ENCODE results near the gene LRRIQ1. TPM values are rescaled to one million over a fixed set of nuclear protein-coding genes. Genes with fewer than 3 reads are reported as not detected.

Gene LRRIQ1
- total RNA-seq, 2 donors from 2014 or later: not detected

GRCh38 chr12:85017133-85017532, 19.0 kb upstream of the LRRIQ1 start:
- Mint-ChIP-seq H3K36me3 (ENCODE audit: low read depth) (no peaks in the 10 kb centered on the region), H3K27me3 (no peaks in the 10 kb centered on the region), H3K27ac (no peak overlapping the region), H3K4me3 (no peak overlapping the region), H3K4me1 (no peaks in the 10 kb centered on the region)
- DNase-seq (no peak), ATAC-seq (no peak)
- H3K9me3 ChIP-seq (ENCODE audit: control insufficient read depth, low read length, poor library complexity, severe bottlenecking): no peaks in the 10 kb centered on the region

DNA sequence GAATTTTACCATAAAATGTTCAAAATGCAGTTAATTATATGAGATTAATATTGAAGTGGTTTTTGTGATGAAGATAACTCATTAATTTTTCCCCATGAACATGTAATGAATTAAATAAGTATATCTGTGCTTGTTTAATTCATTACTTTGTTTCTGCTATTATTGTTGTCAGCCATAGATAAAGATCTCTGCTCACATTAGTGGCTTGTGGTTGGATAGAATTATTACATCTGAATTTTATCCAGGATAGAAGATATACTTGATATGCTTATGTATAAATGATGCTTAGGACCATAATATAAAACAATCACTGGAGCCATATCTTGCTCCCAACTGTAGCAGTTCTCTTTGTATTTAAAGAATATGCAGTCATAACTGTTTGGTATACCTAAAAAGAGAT, 18.5 kb upstream of the LRRIQ1 start:
- no peaks in the 10 kb centered on the region for H3K9me3 ChIP-seq (ENCODE audit: control insufficient read depth, low read length, poor library complexity, severe bottlenecking)
- Mint-ChIP-seq H3K36me3 (ENCODE audit: low read depth) (no peaks in the 10 kb centered on the region), H3K4me1 (no peaks in the 10 kb centered on the region), H3K27ac (no peak overlapping the region), H3K27me3 (no peaks in the 10 kb centered on the region), H3K4me3 (no peak overlapping the region)
- no peak for DNase-seq
- no peak for ATAC-seq

GRCh38 chr12:85018098-85018497, 18.1 kb upstream of the LRRIQ1 start:
- ATAC-seq (no peak), DNase-seq (no peak)
- Mint-ChIP-seq H3K4me3 (no peak overlapping the region), H3K36me3 (ENCODE audit: low read depth) (no peaks in the 10 kb centered on the region), H3K27me3 (no peaks in the 10 kb centered on the region), H3K4me1 (no peaks in the 10 kb centered on the region), H3K27ac (no peak overlapping the region)
- no peaks in the 10 kb centered on the region for H3K9me3 ChIP-seq (ENCODE audit: control insufficient read depth, low read length, poor library complexity, severe bottlenecking)

GRCh38 chr12:85029456-85029855, 6.7 kb upstream of the LRRIQ1 start:
- no peak overlapping the region for H3K4me3 Mint-ChIP-seq
- no peak for ATAC-seq
- H3K9me3 ChIP-seq (ENCODE audit: control insufficient read depth, low read length, poor library complexity, severe bottlenecking): no peaks in the 10 kb centered on the region
- no peak overlapping the region for H3K27ac Mint-ChIP-seq
- H3K4me1 Mint-ChIP-seq: no peaks in the 10 kb centered on the region
- H3K36me3 Mint-ChIP-seq (ENCODE audit: low read depth): no peaks in the 10 kb centered on the region
- no peak for DNase-seq
- peaks cover 16% of the 10 kb centered on the region for H3K27me3 Mint-ChIP-seq

GRCh38 chr12:85036733-85037132, 582 bp downstream of the LRRIQ1 start:
- ATAC-seq: peak; percentile 58

DNA sequence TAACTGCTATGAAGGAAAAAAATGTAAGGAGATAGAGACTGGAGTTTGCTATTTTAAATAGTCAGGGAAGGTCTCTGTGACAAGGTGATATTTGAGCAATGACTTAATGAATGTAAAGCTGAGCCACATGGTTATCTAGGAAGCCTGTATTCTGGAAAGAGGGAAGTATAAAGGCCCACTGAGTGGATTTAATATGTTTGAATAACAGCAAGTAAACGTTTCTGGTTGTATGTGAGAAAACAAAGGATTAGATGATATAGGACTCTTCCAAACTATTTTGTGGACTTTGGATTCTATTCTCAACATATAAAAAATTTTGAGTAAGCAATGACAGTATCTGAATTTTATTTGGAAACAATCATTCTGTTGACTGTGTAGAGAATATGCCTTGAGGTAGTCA, 5.2 kb downstream of the LRRIQ1 start:
- Mint-ChIP-seq H3K4me1 (peaks cover 3% of the 10 kb centered on the region), H3K27me3 (no peaks in the 10 kb centered on the region), H3K27ac (no peak overlapping the region), H3K36me3 (ENCODE audit: low read depth) (no peaks in the 10 kb centered on the region), H3K4me3 (no peak overlapping the region)
- ATAC-seq (no peak), DNase-seq (no peak)
- H3K9me3 ChIP-seq (ENCODE audit: control insufficient read depth, low read length, poor library complexity, severe bottlenecking): no peaks in the 10 kb centered on the region

More at GRCh38 chr12:85036733-85037132, 582 bp downstream of the LRRIQ1 start:
- H3K27me3 Mint-ChIP-seq: peaks cover 8% of the 10 kb centered on the region
- DNase-seq: no peak
- H3K36me3 Mint-ChIP-seq (ENCODE audit: low read depth): no peaks in the 10 kb centered on the region
- H3K27ac Mint-ChIP-seq: no peak overlapping the region
- H3K4me1 Mint-ChIP-seq: peaks cover 5% of the 10 kb centered on the region
- peak overlapping the region; percentile 77 for H3K4me3 Mint-ChIP-seq
- H3K9me3 ChIP-seq (ENCODE audit: control insufficient read depth, low read length, poor library complexity, severe bottlenecking): no peaks in the 10 kb centered on the region

- no peaks in the 10 kb centered on the region for H3K36me3 Mint-ChIP-seq (ENCODE audit: low read depth)
- DNase-seq (no peak), ATAC-seq (no peak)
- no peaks in the 10 kb centered on the region for H3K27me3 Mint-ChIP-seq
- no peaks in the 10 kb centered on the region for H3K9me3 ChIP-seq (ENCODE audit: control insufficient read depth, low read length, poor library complexity, severe bottlenecking)
- H3K27ac Mint-ChIP-seq: no peak overlapping the region
- H3K4me1 Mint-ChIP-seq: no peaks in the 10 kb centered on the region
- no peak overlapping the region for H3K4me3 Mint-ChIP-seq
Observed at GRCh38 chr12:85043829-85044228, 7.7 kb downstream of the LRRIQ1 start.

DNA sequence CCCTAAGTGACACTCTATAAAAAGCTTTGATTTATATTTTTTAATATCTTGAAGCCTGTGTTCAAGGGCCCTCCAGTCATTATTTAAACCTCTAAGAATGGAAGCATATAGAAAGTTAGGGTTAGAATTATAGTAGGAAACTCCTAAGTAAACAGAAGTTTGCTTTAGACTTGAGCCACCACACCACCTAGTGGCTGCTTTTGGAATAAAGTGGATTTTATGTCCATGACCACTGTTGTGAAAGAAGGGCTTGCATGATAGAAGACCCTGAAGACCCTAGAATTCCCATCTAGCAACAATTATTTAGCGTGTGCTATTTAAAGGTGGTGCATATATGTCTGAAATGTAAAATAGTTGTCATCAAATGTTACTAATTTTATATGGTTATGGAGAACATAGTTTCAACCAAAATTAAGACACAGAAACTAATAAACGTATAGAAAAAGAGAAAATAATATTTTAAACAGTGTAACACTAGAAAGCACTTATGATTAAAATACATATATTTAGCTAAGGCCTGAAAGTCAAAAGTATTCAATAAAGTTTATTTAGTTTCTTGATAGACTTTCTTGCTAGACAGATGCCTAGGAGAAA, 21.3 kb downstream of the LRRIQ1 start:
- ATAC-seq (no peak), DNase-seq (no peak)
- no peaks in the 10 kb centered on the region for H3K4me1 Mint-ChIP-seq

DNA sequence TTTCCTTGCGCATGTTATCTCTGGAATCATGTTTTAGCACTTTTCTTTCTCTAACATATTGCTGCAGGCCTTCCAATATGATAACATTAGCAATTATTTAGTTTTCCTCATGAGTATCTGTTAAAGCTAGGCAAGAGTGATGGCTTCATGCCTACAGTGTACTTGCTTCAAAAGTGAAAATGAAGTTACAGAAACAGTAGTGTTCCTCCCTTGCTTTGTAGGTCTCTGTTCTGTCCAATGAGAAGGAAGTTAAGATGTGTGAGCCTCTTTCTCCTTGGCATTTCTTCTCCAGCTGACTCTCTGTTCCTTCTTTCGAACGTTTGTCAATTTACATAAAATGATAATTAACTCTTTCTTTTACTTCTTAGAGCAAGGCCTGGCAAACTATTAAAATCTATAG, 22.2 kb downstream of the LRRIQ1 start:
- Mint-ChIP-seq H3K4me1 (no peaks in the 10 kb centered on the region), H3K27ac (no peak overlapping the region), H3K36me3 (ENCODE audit: low read depth) (no peaks in the 10 kb centered on the region), H3K4me3 (no peak overlapping the region), H3K27me3 (peaks cover 4% of the 10 kb centered on the region)
- H3K9me3 ChIP-seq (ENCODE audit: control insufficient read depth, low read length, poor library complexity, severe bottlenecking): no peaks in the 10 kb centered on the region
- DNase-seq (no peak), ATAC-seq (no peak)

More for the DNA sequence above, 21.3 kb downstream of the LRRIQ1 start:
- Mint-ChIP-seq H3K4me3 (no peak overlapping the region), H3K36me3 (ENCODE audit: low read depth) (no peaks in the 10 kb centered on the region), H3K27me3 (peaks cover 4% of the 10 kb centered on the region), H3K27ac (no peak overlapping the region)
- no peaks in the 10 kb centered on the region for H3K9me3 ChIP-seq (ENCODE audit: control insufficient read depth, low read length, poor library complexity, severe bottlenecking)

DNA sequence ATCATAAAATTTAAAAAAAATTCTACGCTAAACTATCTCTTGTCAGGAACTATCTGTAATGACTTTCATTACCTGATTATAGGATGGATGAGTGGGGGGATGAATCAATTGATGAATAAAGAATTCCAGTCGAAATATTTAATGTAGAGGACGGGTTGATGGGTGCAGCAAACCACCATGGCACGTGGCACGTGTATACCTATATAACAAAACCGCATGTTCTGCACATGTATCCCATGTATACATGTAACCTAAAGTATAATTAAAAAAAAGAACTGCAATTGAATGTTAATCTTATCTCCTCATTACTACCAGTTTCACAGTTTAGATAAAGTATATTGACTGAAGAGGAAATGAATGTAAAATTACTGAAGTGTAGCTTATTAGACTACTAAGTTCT, 23.4 kb downstream of the LRRIQ1 start:
- DNase-seq (no peak), ATAC-seq (no peak)
- H3K36me3 Mint-ChIP-seq (ENCODE audit: low read depth): no peaks in the 10 kb centered on the region

DNA sequence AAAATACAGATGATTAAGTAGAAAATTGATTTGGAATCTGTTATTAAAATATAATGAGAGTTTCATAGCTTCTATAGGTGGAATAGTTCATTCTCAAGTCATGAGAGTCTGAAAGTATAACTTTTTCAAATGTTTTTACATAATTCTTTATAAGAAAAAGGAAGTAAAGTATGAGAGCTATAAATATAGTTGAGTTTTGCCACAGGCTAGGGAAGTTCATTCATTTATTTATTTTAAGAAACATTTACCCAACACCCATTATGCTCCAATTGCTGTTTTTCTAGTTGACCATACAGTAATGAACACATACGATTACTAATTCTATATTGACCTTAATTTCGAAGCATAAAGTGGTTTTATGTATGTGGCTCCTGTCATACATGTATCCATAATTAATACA, 24.8 kb downstream of the LRRIQ1 start:
- H3K4me1 Mint-ChIP-seq: no peaks in the 10 kb centered on the region
- DNase-seq (no peak), ATAC-seq (no peak)
- H3K4me3 Mint-ChIP-seq: no peak overlapping the region
- no peaks in the 10 kb centered on the region for H3K36me3 Mint-ChIP-seq (ENCODE audit: low read depth)
- H3K9me3 ChIP-seq (ENCODE audit: control insufficient read depth, low read length, poor library complexity, severe bottlenecking): no peaks in the 10 kb centered on the region
- peaks cover 4% of the 10 kb centered on the region for H3K27me3 Mint-ChIP-seq
- no peak overlapping the region for H3K27ac Mint-ChIP-seq

More for the DNA sequence above, 23.4 kb downstream of the LRRIQ1 start:
- H3K4me1 Mint-ChIP-seq: no peaks in the 10 kb centered on the region
- peaks cover 4% of the 10 kb centered on the region for H3K27me3 Mint-ChIP-seq
- H3K27ac Mint-ChIP-seq: no peak overlapping the region
- H3K9me3 ChIP-seq (ENCODE audit: control insufficient read depth, low read length, poor library complexity, severe bottlenecking): no peaks in the 10 kb centered on the region
- no peak overlapping the region for H3K4me3 Mint-ChIP-seq

- Mint-ChIP-seq H3K4me3 (no peak overlapping the region), H3K27ac (no peak overlapping the region), H3K27me3 (no peaks in the 10 kb centered on the region), H3K4me1 (no peaks in the 10 kb centered on the region), H3K36me3 (ENCODE audit: low read depth) (no peaks in the 10 kb centered on the region)
- DNase-seq (no peak), ATAC-seq (no peak)
- no peaks in the 10 kb centered on the region for H3K9me3 ChIP-seq (ENCODE audit: control insufficient read depth, low read length, poor library complexity, severe bottlenecking)
Observed at GRCh38 chr12:85065837-85066482, 29.8 kb downstream of the LRRIQ1 start.

DNA sequence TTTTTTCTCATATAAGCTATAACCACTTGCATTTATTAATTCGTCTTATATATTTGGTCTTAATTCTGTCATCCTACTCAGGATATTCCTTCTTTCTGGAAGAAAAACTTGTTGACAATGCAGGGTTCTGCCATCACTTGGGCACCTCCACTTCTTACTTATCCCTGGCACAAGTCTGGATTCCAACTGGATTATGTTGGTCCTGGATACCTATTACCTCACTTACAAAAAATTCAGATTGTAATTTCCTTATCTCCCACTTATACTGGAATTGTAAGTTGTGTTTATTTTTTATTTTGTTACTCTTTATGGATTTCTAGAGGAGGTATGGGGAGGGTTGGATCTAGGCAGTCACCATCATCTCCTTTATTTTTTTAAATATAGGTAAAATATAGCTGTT, 36.7 kb downstream of the LRRIQ1 start:
- Mint-ChIP-seq H3K4me3 (no peak overlapping the region), H3K27me3 (no peaks in the 10 kb centered on the region), H3K4me1 (no peaks in the 10 kb centered on the region), H3K36me3 (ENCODE audit: low read depth) (no peaks in the 10 kb centered on the region), H3K27ac (no peak overlapping the region)
- DNase-seq (no peak), ATAC-seq (no peak)
- H3K9me3 ChIP-seq (ENCODE audit: control insufficient read depth, low read length, poor library complexity, severe bottlenecking): no peaks in the 10 kb centered on the region

Measured in T-helper 17 cell (primary cell).